GM21390 (cell line): ENCODE results near the gene RINT1.
A peak's percentile ranks its signal among the peaks of the same experiment; 100 is the strongest.
"Not testable (repeated sequence)": the region's sequence is repeated elsewhere in the genome, so short reads cannot be mapped to it uniquely, and the experiment has no call there.

Experiments
- ATAC-seq: cut with Tn5 transposase; IDR thresholded peaks from one replicate; pipeline ENCODE4 v1.9.1; 2021; ENCODE audit not compliant: unreplicated experiment

Gene RINT1

DNA sequence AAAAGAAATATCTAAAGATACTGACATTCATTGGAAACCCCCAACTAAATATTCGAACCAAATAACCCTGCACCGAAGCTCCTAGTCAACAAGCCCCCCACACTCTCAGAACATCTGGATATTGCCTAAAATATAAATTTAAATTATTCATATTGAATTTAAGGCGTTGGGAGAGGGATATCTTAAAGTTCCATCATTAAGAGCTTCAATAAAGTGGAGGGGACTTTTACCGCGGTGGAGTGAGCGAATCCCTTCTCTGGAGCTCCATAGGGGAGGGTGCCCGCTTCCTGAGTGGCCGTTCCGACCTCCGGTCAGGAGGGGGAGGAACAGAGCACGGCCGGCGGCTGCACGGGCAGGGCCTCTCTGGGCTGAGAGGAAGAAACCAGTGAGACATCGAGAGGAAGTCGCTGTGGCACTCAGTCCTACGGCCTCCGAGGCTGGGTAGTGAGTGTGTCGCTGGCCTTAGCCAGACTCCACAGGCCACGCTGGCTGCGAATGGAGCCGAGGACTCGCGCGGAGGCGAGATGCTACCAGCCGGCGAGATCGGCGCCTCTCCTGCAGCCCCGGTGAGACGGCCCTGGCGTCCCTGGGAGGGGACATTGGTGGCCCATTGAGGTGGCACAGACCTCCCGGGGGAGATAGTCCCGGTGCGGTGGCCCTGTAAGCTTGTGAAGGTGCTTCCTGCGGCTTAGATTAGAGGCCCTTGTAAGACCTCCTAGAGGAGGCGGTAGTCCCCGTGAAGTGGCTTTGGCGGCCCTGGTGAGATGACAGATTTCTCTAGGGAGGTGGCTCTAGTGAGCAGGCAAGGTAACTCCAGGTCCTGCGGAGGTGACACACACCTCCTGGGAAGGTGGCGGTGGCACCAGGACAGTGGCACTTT lies at the start of gene RINT1:
RINT1 (plus strand) TSS at position 410 of the 880 bp plus-strand sequence; CDS start at position 525, 115 bp downstream.
- ATAC-seq: peak; percentile 93

GRCh38 chr7:105487579-105488571 lies 44.1 kb upstream of the RINT1 start:
- no peak for ATAC-seq

DNA sequence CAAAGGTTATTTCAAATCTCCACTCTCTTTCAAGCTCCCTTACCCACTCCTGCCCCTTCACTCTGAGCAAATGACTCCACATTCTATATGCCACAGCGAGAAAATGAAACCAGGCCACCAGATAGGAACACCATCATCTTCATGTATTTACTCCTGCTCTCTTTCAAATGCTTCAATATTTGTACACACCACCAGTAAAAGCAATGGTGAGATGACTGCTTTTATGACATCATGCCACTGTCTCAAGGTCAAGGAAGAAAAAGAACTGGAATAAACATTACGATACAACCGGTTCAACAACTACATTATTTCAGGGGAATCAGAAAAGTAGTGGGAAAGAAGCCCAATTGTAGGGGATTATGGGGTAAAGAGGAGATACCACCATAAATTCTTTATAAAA lies 42.6 kb upstream of the RINT1 start:
- ATAC-seq: no peak

- no peak for ATAC-seq
Observed at GRCh38 chr7:105493196-105493922, 38.6 kb upstream of the RINT1 start.

GRCh38 chr7:105493923-105494315 lies 38.1 kb upstream of the RINT1 start:
- no peak for ATAC-seq

GRCh38 chr7:105496521-105496920 lies 35.5 kb upstream of the RINT1 start:
- ATAC-seq: no peak

DNA sequence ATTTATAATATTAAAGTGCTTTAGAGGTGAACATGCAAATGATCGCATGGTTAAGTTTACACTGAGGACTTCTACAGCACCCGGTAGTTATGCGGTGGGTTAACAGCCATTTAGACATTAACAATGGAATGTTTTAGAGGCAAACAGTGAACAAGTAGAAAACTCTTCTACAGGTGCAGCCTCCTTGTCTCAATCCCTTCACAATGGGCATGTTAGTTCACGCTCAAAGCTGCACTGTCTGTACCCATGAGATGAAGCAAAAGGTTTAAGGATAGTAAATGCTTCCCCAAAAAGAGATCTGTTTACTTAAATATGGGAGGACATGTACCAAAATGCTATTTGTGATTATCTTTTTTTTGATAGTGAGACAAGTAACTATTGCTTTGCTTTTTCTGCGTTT lies 35.0 kb upstream of the RINT1 start:
- ATAC-seq: no peak

DNA sequence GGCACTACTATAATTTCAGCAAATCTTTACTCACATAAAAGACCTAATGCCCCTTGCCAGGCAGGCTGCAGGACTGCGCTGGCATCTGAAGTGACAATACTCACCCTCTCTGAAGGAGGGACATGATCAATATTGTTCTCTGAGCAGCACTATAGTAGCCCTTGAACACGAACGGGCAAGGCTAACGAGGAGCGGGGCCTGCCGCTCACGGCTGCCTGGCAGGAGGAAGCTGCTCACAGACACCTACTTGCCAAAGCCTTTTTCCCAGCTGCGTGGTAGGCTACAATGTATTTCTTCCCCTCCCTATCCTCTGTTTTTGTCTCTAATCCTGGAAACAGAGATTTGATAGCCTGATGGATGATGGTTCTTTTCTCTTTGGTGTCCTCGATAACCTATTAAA lies 29.8 kb upstream of the RINT1 start:
- no peak for ATAC-seq

DNA sequence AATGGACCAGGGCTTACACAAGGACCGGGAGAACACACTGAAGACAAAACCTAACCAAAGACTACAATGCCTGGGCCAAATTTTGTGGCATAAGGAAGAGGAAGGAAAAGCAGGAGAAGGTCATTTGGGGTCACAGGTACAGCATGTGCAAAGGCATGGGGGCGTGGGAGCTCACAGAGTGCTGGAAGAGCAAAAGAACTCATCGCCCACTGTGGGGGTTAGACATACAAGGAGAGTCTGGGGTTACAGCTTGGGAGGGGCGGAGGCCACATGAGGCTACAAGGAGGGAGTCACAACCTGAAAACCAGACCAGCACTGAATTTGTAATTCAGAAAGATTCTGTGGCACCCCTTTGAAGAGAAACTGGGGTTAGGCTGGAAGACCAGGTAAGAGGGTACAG lies 19.6 kb upstream of the RINT1 start:
- no peak for ATAC-seq

GRCh38 chr7:105512926-105513526 lies 19.0 kb upstream of the RINT1 start:
- no peak for ATAC-seq

GRCh38 chr7:105515610-105516009 lies 16.4 kb upstream of the RINT1 start:
- ATAC-seq: not testable (repeated sequence)

GRCh38 chr7:105519353-105519752 lies 12.6 kb upstream of the RINT1 start:
- no peak for ATAC-seq

- not testable (repeated sequence) for ATAC-seq
Observed at GRCh38 chr7:105520620-105521019, 11.4 kb upstream of the RINT1 start.

GRCh38 chr7:105521027-105521716 lies 10.8 kb upstream of the RINT1 start:
- peak; percentile 41 for ATAC-seq

GRCh38 chr7:105521717-105522463 lies 10.1 kb upstream of the RINT1 start, which contains the start of gene PUS7:
PUS7 (minus strand) TSS chr7:105522271; CDS start chr7:105508512, 13,759 bp downstream.
- peak; percentile 81 for ATAC-seq

GRCh38 chr7:105524423-105524822 lies 7.6 kb upstream of the RINT1 start:
- not testable (repeated sequence) for ATAC-seq

DNA sequence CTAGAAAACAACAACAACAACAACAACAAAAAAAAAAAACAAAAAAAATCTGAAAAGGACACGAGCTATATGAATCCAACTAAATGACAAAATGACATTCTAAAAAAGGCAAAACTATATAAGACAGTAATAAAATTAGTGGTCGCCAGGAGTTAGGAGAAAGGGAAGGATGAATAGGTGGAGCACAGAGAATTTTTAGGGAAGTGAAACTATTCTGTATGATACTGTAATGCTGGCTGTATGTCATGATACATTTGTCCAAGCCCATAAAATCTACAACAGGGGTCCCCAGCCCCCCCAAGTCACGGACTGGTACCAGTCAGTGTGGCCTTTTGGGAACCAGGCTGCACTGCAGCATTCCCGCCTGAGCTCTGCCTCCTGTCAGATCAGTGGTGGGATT lies 7.2 kb upstream of the RINT1 start:
- ATAC-seq: no peak

DNA sequence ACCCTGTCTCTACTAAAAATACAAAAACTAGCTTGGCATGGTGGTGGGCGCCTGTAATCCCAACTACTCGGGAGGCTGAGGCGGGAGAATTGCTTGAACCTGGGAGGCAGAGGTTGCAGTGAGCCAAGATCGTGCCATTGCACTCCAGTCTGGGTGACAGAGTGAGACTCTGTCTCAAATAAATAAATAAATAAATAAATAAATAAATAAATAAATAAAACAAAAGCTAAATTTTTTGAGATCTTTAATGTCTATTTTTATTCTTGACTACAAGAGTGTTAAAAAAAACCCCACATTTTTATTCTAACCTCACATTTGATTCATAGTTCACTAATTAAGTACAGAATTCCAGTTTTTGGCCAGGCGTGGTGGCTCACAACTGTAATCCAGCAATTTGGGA lies 4.3 kb upstream of the RINT1 start:
- ATAC-seq: not testable (repeated sequence)

- ATAC-seq: no peak
Observed at GRCh38 chr7:105530126-105530525, 1.9 kb upstream of the RINT1 start.
